Measurements from ENCODE around the gene MEAK7. TPM values are rescaled to one million over a fixed set of nuclear protein-coding genes. Genes with fewer than 3 reads are reported as not detected.

MEAK7 gene
- total and polyA plus RNA-seq, 2 of the 4 experiments (the other 2 are of a cell fraction) = 27.4 to 39.0 TPM

GRCh38 chr16:84552135-84552534 is 47.7 kb upstream of the MEAK7 start:
- Histone ChIP-seq H3K9me3 (ENCODE audit: control insufficient read depth, insufficient read depth, low read length) (no peaks in the 10 kb centered on the region), H3K18ac (ENCODE audit: low read depth, low read length) (no peak overlapping the region), H3K9me1 (ENCODE audit: insufficient read depth, low read length) (no peaks in the 10 kb centered on the region; the same call in 1 of the 2 replicates), H4K20me1 (ENCODE audit: insufficient read depth, low read length) (no peaks in the 10 kb centered on the region), H2AK9ac (replicated peaks; ENCODE audit: low read depth, low read length, poor library complexity) (no peak overlapping the region), H3K36me3 (ENCODE audit: control insufficient read depth, insufficient read depth, low read length) (no peaks in the 10 kb centered on the region), H2AFZ (replicated peaks; ENCODE audit: low read length, poor library complexity) (no peak overlapping the region), H3K9ac (ENCODE audit: low read depth, low read length) (no peak overlapping the region), H2BK20ac (ENCODE audit: low read depth, low read length) (no peak overlapping the region), H4K91ac (ENCODE audit: insufficient read depth, low read depth, low read length) (no peak overlapping the region), H3K4ac (ENCODE audit: low read depth, low read length) (no peak overlapping the region), H2BK15ac (ENCODE audit: low read depth, low read length) (no peak overlapping the region), H3K4me2 (ENCODE audit: low read depth, low read length) (no peak overlapping the region), H2BK120ac (ENCODE audit: low read depth, low read length) (no peak overlapping the region), H4K8ac (ENCODE audit: low read depth in 2 of 2, low read length in 2 of 2) (no peak overlapping the region), H4K5ac (ENCODE audit: low read depth, low read length) (no peak overlapping the region), H3K4me1 (ENCODE audit: control insufficient read depth, insufficient read depth, low read length) (no peaks in the 10 kb centered on the region), H3K56ac (ENCODE audit: extremely low read depth, insufficient read depth, low read length) (no peak overlapping the region), H3K79me1 (ENCODE audit: low read depth in 1 of 2, low read length in 2 of 2) (no peaks in the 10 kb centered on the region), H2BK5ac (ENCODE audit: low read depth, low read length, poor library complexity, severe bottlenecking) (no peak overlapping the region), H3K4me3 (ENCODE audit: insufficient read depth, low read depth, low read length) (no peak overlapping the region), H3K23ac (ENCODE audit: low read depth, low read length) (no peak overlapping the region), H3K14ac (replicated peaks; ENCODE audit: low read depth, low read length) (no peak overlapping the region), H3K27me3 (ENCODE audit: control insufficient read depth, insufficient read depth, low read length) (no peaks in the 10 kb centered on the region), H2AK5ac (ENCODE audit: low read depth, low read length) (no peak overlapping the region), H3K27ac (ENCODE audit: insufficient read depth, low read length) (no peak overlapping the region)
- WGBS, 2 experiments (ENCODE audit: extremely low coverage in 2 of 2, insufficient read length in 1 of 2) = no CpG with 5 or more reads among the region's 4 CpGs
- intact Hi-C loops (cut with micrococcal nuclease) = no loop called here
- POLR2A ChIA-PET (ENCODE audit: unreplicated experiment) = no interaction called here
- CTCF ChIA-PET = interaction anchor here (0.7 kb wide), 1 partner anchor 152 kb away, joined by 3 read pairs; no protein-coding TSS in a partner anchor
- no peak for TF ChIP-seq MAFK (IDR thresholded peaks at IDR 0.05; ENCODE audit: low read depth, low read length)
- no peak for TF ChIP-seq POLR2A (IDR thresholded peaks at IDR 0.05; ENCODE audit: low read depth, low read length)
- no peak for TF ChIP-seq SMC3 (IDR thresholded peaks at IDR 0.05; ENCODE audit: low read depth, low read length)
- no peak for TF ChIP-seq MAZ (IDR thresholded peaks at IDR 0.05; ENCODE audit: borderline replicate concordance, low read depth, low read length)
- no peak for TF ChIP-seq RCOR1 (IDR thresholded peaks at IDR 0.05; ENCODE audit: insufficient replicate concordance, low read length)
- TF ChIP-seq RFX5 (IDR thresholded peaks at IDR 0.05; ENCODE audit: low read depth, low read length) = no peak
- TF ChIP-seq, protein P1, sequence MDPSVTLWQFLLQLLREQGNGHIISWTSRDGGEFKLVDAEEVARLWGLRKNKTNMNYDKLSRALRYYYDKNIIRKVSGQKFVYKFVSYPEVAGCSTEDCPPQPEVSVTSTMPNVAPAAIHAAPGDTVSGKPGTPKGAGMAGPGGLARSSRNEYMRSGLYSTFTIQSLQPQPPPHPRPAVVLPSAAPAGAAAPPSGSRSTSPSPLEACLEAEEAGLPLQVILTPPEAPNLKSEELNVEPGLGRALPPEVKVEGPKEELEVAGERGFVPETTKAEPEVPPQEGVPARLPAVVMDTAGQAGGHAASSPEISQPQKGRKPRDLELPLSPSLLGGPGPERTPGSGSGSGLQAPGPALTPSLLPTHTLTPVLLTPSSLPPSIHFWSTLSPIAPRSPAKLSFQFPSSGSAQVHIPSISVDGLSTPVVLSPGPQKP (IDR thresholded peaks at IDR 0.05; ENCODE audit: borderline replicate concordance, low read depth, low read length) = no peak
- no peak for TF ChIP-seq CHD1 (IDR thresholded peaks at IDR 0.05; ENCODE audit: low read depth, low read length)
- TF ChIP-seq, protein P2, sequence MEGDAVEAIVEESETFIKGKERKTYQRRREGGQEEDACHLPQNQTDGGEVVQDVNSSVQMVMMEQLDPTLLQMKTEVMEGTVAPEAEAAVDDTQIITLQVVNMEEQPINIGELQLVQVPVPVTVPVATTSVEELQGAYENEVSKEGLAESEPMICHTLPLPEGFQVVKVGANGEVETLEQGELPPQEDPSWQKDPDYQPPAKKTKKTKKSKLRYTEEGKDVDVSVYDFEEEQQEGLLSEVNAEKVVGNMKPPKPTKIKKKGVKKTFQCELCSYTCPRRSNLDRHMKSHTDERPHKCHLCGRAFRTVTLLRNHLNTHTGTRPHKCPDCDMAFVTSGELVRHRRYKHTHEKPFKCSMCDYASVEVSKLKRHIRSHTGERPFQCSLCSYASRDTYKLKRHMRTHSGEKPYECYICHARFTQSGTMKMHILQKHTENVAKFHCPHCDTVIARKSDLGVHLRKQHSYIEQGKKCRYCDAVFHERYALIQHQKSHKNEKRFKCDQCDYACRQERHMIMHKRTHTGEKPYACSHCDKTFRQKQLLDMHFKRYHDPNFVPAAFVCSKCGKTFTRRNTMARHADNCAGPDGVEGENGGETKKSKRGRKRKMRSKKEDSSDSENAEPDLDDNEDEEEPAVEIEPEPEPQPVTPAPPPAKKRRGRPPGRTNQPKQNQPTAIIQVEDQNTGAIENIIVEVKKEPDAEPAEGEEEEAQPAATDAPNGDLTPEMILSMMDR (conservative IDR thresholded peaks at IDR 0.05; ENCODE audit: low read depth, low read length) = no peak
- TF ChIP-seq CEBPB (IDR thresholded peaks at IDR 0.05; ENCODE audit: low read depth, low read length) = no peak
- no peak for TF ChIP-seq NFE2L2 (IDR thresholded peaks at IDR 0.05; ENCODE audit: low read depth, low read length)
- no peak for TF ChIP-seq FOS (IDR thresholded peaks at IDR 0.05; ENCODE audit: low read depth, low read length)
- TF ChIP-seq MXI1 (IDR thresholded peaks at IDR 0.05; ENCODE audit: borderline replicate concordance, low read depth, low read length) = no peak
- BruUV-seq (replicated peaks) = no TSS peak
- ATAC-seq (ENCODE audit: low read depth) = no peak
- dilution Hi-C loops (cut with HindIII; ENCODE audit: low sequenced_read_pairs, unreplicated experiment) = no loop called here
- DNase-seq = no peak
- in situ Hi-C loops (cut with MboI; ENCODE audit: low sequenced_read_pairs) = no loop called here
